ENCODE measurements around the gene CRMP1.

GRCh38 chr4:5932035-5932568 is 39.2 kb upstream of the CRMP1 start:
- TF ChIP-seq CTCF (IDR thresholded peaks at IDR 0.05 in 4 of 5, conservative IDR thresholded peaks at IDR 0.05 in 1 of 5) (no peak), POLR2A (IDR thresholded peaks at IDR 0.05) (no peak)

Data from gastrocnemius medialis (tissue), 4 donors.